ENCODE measurements around the gene GTF2F2.

The GTF2F2 gene

DNA sequence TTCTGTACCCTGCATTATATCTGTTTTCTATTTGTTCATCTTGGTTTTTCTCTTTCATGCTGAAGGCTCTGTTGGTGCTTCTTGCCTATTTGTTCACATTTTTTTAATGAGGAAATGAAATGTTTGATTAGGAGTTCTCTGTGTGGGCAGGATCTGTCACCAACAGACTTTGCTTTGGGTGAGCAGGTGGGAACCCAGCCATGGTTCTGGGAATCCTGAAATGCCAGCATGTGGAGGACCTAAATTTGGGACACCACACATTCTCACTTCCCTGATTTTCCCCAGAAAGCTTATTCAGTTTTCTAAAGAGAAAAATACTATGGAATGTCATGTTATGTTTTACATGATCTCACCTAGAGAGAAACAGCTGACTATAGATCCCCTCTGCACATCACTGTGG is 186.7 kb downstream of the GTF2F2 start:
- no peak for DNase-seq

DNA sequence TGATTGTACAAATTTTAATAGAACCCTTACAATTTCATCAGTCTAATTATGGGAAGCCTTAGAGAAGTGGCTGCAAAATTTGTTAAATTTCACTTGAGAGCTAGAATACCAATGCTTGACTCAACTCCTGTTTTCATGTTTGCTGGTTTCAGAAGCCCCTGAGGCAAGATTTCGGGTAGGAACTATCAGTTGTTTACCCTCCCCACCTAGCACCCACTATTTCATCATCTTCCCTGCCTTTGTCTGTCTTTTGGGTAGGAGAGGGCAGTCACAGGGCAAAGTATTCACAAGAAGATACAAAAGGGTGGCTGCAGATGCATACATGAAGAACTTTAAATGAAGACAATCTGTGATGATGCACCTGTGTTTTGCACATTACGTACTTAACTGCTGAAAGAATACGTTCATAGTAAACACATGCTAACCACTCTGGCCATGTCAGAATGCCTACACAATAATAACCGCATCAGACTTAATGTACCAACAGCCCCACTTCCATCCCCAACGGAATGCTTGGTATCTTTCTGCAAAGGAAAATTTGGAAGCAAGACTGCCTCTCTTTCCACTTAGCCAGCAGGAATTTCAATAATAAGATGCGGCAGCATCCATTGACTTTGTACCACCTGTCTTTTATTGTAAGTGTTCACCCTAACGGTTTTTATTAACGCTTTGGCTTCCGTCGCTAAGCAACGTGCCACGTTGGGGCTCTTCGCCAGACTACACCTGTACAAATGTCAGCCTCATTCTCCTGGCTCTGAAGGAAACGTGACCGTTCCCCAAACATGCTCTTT is 190.2 kb downstream of the GTF2F2 start:
- DNase-seq, result no peak

DNA sequence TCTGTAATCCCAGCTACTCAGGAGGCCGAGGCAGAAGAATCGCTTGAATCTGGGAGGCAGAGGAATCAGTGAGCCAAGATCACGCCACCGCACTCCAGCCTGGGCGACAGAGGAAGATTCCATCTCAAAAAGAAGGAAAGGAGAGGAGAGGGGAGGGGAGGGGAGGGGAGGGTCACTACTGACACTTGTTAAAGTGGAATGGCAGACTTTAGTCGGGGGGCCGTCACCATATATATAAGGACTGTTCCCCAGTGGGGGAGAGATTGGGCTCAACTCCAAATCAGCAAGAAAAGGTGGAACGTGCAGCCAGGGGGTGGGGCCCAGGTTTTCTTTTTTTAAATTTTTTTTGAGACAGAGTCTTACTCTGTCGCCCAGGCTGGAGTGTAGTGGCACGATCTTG is 194.5 kb downstream of the GTF2F2 start:
- DNase-seq, result no peak

DNA sequence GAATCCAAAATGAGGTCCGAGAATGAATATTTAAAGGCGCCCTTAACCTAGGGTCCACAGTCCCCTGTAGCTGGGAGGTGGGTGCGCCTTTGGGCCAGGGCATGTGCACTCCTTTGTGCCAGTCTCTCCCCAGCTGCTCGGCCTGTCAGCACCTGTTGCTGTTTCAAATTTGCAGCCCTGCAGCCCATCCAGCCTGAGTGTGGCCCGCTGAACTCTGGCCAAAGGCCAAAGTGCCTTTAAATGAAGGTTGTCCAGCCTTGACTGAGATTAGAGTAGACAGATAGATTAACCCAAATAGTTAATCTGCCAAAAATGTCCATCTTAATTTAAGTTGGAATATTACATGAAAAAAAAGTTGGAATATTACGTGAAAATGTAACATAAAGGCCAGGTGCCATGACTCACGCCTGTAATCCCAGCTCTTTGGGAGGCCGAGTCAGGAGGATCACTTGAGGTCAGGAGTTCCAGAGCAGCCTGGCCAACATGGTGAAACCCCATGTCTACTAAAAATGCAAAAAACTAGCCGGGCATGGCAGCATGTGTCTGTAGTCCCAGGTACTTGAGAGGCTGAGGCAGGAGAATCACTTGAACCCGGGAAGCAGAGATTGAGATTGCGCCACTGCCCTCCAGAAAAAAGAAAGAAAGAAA is 195.3 kb downstream of the GTF2F2 start:
- DNase-seq, result no peak

DNA sequence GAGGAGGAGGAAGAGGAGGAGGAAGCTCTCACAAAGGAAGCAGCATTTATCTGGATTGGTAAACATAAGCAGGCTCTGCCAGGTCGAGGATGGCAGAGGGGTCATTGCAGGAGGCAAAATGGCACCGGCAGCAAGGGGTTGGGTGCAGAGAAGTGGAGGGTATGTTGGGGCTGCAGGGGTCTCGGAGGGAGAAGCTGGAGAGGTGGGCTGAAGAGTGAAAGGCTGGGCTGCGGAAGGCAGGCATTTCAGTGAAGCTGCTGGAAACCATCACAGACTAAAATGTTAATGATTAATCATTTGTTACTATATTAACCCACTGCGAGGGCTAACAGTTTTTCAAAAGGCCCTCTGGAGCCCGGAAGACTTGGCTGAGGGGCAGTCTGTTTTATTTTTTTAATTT is 196.0 kb downstream of the GTF2F2 start:
- DNase-seq, result no peak

DNA sequence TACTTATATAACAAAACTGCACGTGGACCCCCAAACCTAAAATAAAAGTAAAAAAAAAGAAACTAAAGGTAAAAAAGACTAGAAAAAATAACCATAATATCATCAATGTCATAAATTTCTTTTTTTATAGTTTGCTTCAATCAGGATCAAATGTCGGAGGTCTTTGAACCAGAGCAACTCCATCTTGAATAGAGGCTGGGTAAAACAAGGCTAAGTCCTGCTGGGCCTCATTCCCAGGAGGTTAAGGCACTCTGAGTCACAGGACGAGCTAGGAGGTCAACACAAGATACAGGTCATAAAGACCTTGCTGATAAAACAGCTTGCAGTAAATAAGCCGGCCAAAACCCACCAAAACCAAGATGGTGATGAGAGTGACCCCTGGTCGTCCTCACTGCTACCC is 196.7 kb downstream of the GTF2F2 start:
- no peak for DNase-seq

DNA sequence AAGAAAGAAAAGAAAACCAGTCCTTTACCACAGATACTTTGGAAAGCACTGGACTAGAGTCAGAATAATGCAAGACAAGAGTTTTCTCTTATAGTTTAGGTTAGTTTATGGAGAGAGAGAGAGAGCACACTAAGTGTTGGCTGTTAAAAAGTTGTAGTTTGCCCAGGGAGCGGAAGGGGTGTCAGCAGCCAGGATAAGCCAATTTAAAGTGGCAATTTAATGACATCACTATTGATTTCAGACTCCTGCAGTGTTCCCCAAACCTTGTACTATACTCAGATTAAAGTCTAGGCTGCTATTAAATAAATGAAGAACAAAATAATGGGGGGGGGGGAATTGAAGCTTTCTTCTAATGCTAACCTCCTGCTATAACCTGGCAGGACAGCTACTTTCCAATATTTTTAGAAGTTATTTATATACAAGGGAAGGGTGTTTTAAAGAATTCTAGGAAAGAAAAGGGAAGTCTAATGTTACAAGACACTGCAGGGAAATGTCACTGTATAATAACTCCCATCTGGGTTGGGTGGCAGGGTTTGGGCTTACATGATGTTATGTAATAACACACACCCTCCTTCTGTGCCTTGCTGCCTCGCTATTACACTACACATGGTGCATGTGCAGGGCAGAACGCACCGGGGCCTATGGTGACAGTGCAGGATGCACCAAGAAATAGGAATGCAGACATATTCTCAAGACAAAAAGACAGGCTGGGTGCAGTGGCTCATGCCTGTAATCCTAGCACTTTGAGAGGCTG is 200.7 kb downstream of the GTF2F2 start:
- no peak for DNase-seq

DNA sequence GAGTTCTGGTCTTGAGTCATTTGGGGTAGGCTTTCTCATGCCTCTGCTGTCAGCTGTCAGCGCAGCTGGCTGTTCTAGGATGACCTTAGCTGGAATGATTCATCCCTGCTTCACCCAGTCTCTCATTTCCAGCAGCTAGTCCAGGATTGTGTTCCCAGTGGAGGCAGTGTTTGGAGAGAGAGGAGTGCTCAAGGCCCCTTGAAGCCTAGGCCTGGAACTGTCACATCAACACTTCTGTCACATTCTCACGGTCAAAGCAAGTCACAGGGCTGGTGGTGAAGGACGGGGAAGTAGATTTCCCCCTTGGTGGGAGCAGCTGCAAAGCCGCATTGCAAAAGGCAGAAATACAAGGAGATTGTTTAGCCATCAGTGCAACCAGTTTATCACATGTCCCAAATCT is 205.5 kb downstream of the GTF2F2 start:
- DNase-seq, result no peak

DNA sequence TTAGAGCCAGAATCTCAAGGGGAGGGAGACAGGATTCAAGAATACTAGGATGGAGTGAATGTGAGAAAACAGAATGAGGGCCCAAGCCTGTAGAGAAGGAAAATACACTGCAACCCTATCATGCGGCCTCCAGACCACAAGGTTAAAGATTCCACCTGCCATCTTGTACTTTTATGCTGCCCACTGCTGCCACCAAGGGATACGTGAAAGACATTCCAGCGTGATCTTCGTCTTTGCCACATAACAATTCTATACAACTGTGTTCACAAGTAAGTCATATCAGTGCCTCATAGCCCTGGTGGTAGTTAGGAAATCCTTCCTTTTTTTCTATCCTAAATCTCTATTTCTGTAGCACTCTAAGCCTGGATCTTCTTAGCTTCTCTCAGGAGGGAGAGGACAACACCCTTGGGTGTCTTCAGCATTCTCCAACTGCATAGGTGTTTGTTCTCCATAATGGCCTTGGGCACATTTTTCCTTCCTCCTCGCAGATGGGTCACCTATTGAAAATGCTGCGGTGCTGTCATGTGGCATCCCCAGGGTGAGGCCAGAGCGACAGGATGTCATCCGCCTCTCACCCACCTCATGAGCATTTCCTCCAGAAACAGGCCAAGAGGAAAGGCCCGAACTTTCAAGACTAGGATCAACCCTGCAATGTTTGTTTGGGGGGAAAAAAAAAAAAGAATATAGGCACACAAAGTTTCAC is 207.1 kb downstream of the GTF2F2 start:
- no peak for DNase-seq

DNA sequence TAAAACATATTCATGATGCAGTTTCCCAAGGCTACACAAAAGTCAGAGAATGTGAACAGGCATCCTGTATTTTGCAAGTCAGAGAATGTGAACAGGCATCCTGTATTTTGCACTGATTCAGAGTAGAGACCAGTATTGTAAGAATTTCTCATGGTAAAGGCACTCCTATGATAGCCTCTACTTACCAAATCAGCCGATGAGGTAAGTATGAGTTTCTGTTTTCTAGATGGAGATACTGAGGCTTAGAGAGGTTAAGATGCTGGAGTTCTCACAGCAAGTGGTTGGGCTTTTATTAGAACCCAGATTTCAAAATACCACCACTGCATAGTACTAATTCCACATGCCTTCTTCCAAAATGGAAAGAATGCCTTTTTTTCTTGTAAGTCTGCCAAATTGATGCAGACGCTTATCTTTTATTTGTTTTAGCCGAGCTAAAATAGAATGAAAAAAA is 208.4 kb downstream of the GTF2F2 start:
- no peak for DNase-seq

DNA sequence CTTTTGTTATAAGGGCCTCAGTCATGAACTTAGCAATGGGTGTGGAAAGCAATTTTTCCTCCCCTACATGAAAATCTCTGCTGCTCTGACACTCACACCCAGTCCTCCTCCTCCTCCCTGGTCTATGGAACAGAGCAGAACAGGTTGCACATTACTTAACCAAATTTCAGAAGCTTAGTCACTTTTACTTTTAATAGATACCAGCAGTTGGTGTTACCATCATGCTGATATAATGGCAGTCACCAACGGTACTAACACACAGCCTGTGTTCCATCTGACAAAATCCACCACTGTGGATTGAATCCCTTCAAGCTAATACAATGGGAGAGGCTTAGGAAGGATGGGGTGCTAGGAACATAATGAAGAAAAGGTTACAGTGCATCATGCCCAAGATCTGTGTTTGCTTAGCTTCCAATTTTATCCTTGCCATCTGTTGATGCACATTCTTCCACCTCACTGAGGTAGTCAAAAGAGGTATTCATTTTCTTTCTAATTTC is 210.9 kb downstream of the GTF2F2 start:
- DNase-seq, result no peak

DNA sequence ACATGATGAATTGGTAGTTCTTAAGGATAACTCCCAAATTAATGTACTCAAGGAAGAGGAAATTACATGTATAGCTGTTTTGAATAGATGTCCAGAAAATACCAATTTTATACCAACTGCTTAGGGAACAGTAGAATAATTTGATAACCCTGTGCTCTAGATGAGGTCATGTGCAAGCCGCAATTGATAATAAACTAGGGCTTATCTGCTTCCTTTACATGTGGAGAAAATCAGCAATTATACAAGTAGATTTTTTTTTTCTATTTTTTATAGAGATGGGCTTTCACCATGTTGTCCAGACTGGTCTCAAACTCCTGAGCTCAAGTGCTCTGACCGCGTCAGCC is 211.4 kb downstream of the GTF2F2 start:
- DNase-seq, result no peak

DNA sequence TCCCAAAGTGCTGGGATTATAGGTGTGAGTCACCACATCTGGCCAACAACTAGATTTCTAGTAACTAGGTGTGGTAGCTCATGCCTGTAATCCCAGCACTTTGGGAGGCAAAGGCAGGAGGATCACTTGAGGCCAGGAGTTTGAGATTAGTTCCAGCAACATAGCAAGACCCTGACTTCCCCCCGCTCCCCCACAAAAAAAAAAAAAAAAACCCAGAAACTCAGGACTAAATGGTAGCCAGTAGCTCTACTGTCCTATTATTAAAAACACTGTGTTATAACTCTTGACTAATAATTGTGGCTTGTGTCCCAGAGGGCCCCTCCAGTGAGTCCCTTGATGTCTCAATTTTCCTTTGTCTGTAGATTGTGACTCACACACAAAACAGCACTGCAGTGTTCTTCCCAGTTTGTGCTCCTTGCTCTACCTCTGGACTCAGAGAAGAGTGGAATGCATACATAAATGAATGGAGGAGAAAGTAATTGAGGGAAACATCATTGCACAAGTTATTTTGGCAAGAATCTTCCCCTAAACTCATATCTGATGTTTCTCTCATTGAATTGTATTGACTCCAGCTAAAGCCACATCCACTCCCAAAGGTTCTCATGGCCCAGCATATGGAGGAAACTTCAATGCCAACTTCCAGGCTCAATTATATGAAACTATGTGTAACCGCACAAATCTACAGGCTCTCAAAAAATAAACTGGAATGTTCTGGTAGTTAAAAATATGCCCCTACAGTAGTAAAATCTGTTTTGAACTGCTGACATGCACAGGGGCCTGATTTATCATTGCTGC is 211.9 kb downstream of the GTF2F2 start:
- DNase-seq, result no peak

DNA sequence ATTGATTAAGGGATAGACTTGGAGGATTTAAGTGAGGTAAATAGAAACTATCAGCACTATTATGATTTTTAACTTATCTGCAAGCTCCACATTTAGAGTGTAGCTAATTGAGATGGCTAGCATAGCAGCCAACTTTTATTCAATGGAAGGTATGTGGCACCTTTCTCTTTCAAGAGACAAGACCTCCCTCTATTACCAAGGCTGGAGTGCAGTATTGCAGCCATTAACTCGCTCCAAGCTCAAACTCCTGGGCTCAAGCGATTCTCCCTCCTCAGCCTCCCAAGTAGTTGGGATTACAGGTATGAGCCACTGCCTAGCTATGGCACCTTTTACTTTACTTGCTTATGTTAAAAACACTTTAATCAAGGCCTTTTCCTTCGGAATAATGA is 212.5 kb downstream of the GTF2F2 start:
- no peak for DNase-seq

DNA sequence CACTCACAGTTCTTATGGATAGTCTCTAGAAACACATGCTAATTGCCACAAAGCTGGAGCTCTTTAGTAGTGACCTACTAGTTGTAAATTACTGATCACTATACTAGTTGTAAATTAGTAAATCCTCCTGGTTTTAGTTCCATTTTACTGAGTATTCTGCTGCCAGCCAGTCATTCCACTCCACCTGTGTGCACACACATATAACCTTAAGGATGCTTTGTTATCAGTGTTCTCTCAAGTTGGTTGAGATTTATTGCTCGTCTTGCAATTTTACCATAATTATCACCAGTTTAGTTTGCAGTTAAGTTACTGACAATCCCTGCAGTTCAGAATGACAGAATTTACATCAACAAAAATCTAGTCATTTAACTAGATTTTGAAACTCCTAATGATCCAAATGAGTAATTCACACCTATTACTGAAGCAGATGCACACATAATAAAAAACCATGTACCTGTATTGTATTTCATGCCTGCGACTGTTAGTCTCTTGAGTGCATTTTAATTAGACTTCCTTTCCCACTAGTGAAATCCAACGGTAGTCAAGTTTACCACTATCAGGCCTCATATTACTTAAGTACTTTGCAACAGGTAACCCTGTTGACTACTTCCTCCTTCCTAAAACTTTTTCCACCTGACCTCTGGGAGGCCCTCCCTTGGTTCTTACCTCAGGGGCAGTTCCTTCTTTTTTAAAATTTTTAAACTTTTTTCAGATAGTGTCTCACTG is 213.1 kb downstream of the GTF2F2 start:
- DNase-seq, result no peak

Measured in CD4-positive, alpha-beta T cell treated with Interferon gamma for 1 hour (primary cell).